Measurements from ENCODE around the gene C1orf21.
A peak's percentile ranks its signal among the peaks of the same experiment; 100 is the strongest.

GRCh38 chr1:184622136-184622823, 235.5 kb downstream of the C1orf21 start:
- TF ChIP-seq CTCF (IDR thresholded peaks at IDR 0.05) (peak in 1 of 5 experiments; percentile 22), POLR2A (IDR thresholded peaks at IDR 0.05) (peak; percentile 22 to 48)
